Activated naive CD4-positive, alpha-beta T cell treated with Interleukin-2 at 50 U/mL for 16 hours (primary cell): ENCODE measurements around the gene ERN1.
A peak's percentile ranks its signal among the peaks of the same experiment; 100 is the strongest.

Experiments used
- DNase-seq: peaks from one replicate; pipeline ENCODE4 v3.0.0-alpha.2; 2020

Gene ERN1

DNA sequence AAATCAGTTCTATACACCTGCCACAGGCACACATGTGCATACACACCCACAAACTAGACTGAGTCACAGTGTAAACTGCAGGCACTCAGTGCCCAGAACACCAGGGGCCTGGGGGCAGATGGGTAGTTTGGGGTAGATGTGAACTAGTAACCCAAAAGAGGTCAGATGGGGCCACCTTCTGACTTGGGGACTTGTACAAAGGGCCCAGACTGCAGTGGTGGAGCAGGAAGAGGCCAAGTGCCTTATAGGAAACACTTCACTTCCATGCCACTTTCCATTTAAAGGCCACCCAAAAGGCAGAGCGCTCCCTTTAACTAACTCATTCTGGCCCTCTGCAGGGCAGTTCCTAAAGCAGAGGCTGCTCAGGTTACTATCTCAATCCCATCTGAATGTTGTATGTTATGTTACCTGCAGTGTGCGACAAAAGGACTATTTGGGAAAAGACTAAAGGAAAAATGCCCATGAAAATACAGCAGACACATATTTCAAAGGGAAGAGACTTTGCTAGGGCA lies 27.8 kb upstream of the ERN1 start:
- no peak for DNase-seq

DNA sequence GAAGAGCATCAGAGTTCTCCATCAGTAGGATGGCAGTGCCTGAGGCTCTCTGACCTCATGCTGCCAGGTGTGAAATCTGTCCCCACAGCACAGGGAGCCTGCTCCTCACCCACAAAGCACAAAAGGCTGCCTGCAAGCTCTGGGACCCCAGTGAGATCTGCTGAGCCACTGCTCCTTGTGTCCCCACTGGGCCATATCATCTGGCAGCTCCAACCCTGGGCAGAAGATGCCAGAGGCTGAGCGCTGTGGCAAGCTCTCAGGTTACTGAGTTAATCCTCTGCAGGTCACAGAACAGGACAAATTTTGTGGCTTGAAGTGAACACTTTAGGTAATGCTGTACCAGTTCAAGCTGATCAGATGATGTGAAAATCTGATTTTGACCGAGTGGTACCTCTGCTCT lies 26.7 kb upstream of the ERN1 start:
- no peak for DNase-seq

DNA sequence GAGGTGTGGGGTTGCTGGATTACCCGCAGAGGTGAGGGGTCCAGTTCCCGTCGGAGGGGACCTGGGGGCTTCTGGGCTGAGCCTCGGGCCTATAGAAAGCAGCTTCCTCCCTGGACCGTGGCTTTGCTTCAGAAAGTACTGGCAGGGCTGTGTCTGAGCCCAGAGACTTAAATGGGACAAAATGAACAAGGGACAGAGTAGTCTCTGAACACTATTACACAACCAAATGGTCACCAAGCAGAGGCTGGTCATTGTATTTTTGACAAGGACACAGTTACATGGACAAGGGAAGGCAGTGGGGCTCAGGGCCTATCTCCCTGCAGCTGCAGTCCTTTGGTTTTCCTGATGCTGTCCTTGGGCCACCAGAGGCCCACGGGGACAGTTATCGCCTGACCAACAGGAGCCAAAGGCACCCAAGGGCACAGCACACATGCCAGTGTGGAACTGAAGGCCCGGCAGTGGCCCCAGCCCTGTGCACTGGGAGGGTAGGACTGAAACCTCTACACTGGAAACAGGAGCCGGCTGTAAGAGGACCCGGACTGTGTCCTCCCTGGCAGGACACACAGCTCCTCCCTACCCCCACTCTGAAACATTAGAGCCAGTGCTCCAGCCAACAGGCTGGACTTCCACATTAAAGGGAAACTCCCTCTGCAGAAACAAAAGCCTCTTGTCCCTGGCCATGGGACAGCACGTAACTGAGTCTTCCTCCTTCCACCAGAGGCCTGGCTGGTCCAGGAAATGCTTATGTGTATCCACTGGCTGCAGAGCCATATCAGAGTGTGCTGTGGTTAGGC lies 26.0 kb upstream of the ERN1 start:
- DNase-seq, result no peak

DNA sequence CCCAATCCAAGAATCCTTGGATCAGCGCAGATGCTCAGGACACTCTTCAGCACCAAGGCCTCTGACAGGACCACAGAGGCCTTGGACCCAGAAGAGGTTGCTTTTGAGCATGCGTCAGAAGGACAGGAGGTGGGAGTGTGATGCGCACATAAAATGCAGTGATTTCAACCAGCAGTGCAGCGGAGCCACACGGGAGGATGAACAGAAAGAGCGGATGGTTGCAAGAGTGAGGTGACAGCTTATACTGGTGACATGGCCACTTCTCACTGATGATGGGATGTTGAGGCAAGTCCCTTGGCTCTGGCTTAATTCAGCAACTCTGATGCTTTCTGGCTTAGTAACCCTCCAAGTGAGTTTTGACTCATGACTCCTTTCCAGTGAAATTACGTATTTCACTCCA lies 25.2 kb upstream of the ERN1 start:
- no peak for DNase-seq

DNA sequence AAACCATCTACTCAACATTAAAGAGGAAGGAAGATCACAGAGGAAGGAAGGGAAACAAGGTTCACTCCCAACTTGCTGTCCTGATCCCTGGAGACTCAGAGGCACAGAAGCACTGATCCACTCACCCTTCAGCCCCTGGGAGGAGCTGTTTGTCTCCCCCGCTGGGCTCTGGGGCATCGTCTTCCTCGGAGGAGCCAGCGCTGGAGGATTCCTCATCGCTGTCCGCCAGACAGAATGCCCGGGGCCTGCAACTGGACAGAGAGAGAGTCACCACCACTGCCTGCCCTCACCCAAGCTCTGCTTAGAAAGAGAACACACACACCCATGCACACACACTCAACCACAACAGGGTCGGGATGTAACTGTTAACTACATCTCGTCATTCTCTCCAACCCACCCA lies 24.8 kb upstream of the ERN1 start:
- no peak for DNase-seq

DNA sequence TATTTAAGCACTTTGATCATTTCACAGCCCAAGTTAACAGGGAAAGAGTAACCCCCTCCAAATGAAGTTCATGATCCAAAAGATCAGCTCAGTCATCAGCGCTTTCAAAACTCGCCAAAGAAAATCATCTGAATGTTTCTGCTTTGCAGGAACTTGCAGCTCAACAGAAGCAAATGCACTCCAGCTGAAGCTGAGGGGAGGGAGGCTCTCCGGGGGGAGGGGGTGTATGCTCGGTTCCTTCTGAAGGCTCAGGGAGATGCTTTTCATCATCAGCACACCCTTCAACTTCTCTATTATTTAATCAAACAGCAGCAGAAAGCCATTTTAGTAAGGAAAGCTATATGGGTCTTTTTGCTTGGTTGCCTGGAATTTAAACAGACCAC lies 24.4 kb upstream of the ERN1 start:
- no peak for DNase-seq

DNA sequence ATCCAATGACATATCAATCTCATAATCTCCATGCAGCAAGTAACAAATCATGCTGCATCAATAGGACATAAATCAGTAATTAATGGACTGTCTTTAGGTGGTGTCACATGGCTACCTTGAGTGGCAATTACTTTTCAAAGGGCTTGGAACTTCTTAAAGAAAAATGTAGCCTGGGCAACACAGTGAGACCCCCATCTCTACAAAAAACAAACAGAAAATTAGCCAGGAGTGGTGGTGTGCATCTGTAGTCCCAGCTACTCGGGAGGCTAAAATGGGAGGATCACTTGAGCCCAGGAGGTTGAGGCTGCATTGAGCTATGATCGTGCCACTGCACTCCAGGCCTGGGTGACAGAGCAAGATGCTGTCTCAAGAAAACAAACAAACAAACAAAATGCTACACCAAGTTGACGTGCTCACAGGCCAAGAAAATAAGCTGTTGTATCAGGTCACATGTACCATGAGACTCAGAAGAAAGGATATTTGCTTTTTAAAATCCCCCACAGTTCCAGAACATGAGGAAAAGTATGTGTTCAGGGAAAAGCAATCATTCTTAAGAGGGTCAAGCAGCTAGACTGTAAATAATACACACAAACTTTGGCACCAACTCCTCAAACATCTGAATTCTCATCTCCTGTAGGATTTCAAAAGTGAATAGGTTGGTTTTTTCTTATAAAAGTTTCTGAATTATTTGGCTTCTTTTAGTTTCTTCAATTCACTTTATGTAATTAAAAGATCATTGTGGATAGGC lies 23.8 kb upstream of the ERN1 start:
- DNase-seq, result no peak

DNA sequence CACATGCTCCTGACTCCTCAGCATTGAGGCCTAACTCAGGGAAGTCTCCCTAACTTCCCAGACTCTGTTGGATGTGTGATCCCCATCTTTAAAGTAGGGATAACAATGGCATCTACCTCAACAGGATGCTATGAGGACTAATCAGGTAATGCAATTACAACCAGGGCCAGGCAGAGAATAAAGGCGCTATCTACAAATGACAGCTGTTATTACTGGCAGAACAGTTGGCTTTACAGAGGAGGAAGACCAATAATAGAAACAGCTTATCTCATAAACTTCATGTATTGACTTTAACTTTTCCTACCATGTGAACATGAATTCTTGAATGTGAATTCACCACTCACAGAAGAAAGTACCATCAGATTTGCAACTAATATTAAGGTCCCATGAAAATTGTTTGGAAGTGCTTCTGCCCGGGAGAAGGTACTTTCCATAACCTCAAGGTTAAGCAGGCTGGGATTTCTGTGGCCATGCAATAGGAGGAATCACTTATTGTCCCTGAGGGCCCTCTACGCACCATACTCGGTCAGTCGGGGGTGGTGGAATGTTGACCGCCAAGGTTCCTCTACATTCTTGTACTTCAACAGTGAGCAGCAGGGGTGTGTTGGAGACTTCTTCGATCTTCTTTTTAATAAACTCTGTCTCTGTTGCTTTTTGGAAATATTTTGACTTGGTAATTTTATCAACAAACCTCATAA lies 22.6 kb upstream of the ERN1 start:
- no peak for DNase-seq

DNA sequence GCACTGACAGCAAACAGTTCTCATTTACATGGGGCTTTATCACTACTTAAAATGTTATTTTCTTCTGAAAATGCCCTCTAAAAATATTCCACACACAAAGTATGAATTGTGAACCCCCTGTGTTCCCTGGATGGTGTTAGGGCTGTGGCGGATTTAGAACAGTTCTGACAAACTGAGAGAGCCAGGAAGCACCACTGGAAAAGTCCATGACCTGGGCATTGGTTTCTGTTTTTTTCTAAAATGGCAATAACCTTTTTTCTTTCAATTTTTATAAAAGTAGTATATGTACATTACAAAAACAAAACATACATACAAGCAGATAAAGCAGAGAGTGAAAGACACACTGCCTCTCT lies 21.0 kb upstream of the ERN1 start:
- DNase-seq, result no peak

DNA sequence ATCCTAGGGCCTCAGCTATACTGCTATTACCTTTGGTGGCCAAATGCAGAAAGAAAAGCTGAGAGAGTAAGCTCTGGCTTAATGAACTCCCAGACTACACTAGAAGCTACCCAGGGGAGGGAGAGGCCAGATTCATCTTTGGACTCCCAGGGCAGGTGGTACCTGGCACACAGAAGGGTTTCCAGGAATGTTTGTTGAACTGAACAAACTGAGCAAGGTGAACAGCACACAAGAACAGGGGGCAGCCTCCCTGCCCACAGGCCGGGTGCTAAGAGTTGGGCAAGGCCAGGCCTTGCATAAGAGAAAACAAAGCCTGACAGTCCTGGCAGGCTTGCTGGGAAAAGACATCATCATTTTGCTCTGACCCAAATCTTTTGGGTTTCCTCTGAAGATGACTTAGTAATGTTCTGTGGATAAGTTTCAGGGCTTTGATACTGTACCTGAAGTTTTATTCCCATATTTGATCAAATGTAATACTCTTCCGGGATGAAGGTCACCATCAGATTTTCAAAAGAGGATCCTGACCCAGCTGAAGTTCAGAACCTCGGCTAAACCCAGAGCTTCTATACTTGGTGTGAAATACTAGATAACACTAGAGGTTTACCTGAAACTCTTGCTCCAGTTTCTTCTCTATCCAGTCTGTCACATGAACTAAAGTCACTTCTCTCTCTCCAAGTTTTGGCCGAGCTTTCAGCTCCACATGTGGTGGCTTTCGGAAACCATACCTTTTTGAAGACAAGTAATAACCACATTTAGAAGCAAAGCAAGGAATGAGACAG lies 20.5 kb upstream of the ERN1 start:
- DNase-seq, result no peak

DNA sequence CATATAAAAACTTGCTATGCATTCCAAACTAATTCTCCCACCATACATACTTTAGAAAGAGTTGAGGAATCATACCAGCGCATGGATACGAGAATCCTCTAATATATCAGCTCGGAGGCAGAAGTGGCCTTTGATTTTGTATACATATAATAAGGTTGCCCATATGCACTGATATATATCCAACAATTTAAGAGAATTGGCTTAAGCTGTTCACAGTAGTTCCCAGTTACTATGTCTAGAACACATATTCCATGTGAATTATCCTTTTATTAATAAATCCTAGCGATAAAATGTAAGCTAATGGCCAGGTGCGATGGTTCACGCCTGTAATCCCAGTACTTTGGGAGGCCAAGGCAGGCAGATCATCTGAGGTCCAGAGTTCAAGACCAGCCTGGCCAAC lies 19.3 kb upstream of the ERN1 start:
- no peak for DNase-seq

DNA sequence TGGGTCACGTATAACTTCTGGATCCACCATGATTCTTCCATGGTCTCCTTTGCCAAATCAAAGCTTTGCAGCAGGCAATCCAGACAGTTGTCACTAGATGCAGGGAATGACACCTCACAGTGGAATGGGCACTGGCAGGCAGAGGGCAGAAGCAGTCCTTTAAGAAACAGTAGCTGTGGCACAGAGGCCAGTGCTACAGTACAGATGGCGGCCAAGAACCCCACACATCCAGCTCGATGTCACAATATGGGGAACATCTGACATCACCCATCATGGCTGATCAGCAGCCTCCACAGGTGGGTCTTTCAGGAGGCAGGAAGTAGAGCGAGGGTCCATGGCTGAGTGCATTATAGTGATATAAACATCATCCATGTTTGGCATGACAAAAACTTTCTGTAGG lies 18.8 kb upstream of the ERN1 start:
- no peak for DNase-seq

DNA sequence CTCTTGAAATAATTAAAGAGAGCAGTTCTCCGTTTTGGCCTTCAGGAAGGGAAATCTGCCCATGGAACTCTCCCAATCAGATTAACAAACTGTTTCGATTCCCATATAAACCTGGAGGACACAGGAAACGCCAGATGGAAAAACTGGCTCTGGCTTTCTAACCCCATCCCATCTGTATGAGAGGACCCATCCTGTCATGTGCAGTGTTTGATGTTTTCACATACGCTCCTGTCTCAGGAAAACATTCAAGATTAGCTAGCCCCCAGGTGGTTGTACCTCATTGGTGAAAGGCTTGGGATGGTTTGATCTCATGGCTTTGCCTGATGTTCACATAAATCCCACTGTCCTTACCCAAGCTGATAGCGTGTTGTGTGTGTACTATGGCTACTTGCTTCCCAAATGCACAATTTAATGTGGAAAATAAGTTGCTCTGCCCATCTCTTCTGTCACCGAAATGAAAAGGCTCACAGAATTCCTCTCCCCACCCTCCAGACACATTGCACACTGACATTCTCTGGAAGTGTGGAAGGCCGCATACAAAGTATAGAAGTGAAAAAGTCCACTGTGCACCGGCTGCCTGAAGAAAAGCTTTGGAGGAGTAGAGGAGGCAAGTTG lies 18.2 kb upstream of the ERN1 start:
- no peak for DNase-seq

DNA sequence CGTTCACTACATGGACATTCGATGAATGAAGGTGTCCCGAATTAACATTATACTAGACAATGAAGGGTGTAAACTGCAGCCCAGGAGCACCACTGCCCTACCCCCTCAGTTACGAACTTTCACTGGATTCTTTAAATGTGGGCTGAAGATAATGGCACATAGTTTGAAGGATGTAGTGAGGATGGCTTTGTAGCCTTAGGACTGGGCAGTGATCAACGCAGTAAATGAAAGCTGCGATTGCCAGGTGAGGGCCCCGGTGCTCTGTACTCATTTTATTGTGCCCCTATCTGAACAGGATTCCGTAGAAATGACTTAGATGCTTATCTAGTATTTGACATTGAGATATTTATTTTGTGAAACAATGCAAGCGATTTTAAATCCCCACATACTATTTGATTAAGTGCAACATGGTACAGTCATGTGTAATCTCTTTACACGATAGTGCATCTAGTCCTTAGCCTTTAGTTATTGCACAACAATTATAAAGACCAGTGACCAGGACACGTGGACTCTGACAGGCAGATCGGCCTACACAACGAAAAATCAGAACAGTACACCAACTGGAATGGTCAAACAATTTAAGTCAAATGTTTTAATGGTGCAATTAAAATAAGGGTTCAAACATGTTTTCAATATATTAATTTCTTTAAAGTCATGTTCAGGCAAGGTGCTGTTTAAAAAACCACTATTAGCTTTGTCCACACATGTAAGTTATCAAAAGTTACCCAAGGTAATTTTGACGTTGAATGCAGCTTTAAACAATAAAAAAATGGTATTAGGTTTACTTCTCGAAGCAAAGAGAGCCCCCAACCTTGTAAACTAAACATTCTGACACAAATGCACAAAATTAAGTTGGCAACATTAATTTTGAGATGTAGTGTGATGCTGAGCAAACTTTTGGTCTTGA lies 17.4 kb upstream of the ERN1 start:
- DNase-seq, result no peak

DNA sequence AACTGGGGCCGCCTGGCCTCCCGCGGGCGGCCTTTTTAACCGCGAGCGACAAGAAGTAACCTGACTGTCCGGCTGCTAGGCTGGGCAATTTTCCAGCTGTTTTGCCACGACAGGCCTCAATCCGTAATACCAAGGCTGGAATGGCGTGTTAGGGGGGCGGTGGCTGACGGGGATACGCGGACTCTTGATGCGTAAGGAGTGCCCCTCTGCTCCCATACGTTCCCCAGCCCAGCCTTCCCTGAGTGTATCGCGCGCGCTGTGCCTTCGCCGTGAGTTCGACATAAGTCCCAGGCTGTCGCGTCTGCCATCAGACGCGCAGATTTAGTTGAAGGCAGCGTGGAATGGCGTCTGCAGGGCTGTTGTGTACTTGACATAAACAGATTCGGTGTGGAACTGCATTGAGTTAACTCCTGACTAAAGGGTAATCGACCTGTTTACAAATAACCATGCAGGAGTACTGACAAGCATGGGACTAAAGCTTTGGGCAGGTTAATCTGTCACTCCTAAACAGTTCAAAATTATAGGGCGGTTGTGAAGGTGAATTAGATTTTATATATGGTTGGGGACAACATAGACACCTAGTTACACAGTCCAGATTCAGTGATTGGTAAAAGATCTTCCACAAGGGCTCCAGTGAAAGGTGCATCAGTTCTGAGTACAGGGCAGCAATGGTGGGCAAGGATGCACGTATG lies 16.6 kb upstream of the ERN1 start:
- peak; percentile 46 for DNase-seq

DNA sequence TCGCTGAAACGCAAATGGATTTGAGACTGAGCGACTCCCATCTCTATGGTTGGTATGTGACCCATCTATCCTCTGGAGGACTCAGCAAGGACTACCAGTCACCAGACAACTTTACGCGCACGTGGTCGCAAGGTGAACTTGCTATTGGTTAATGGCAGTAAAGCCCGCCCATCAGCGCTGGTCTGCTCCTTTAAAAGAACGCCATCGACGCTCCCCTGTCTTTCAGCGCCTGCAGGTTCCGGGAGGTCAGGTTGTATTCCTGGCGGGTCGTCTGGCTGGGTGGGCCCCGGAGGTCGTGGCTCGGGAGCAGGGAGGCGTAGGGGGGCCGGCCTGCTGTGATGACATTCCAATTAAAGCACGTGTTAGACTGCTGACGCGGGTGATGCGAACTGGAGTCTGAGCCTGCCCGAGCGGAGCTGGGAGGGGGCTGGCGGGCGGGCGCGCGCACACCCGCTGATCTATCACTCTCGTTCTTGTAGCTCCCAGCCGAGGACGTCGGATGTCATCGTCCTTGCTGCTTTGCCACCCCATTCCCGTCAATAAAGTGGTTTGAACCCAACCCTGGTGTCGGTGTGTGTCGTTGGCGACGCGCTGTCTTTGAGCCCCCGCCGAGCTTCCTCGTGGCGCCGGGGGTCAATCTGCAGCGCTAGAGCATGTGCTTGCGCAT lies 15.9 kb upstream of the ERN1 start:
- DNase-seq, result peak; percentile 94

DNA sequence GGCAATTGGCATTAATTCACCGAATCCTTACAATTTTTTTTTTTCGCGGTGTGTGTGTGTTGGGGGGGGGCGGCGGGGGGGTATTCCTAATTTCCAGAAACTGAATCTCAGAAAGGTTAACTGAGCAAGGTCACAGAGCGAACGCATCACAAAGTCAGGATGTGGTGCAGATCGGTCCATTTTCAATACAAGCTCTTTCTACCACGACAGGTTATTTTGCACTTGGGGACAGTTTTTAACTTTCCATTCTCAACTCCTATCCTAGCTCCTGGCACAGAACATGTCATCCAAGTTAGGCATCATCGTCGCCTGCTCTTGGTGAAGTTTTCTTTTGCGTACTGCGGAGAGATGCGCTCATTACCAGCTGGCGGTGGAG lies 15.4 kb upstream of the ERN1 start:
- no peak for DNase-seq

DNA sequence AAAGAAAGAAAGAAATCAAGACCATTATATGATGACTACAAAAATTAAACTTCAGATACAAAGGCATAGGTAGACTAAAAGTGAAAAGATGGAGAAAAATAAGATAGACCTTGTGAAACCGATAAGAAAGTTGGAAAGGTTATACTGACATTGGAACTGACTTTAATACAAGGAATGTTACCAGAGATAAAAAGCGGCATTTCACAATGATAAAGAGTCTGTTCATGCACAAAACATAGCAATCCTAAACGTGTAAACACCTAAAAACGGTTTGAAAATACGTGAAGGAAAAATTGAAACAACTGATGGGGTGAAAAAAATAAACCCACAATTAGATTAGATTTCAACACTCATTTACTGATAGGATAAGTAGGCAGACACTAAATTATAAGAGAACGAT lies 9.6 kb upstream of the ERN1 start:
- DNase-seq, result no peak

DNA sequence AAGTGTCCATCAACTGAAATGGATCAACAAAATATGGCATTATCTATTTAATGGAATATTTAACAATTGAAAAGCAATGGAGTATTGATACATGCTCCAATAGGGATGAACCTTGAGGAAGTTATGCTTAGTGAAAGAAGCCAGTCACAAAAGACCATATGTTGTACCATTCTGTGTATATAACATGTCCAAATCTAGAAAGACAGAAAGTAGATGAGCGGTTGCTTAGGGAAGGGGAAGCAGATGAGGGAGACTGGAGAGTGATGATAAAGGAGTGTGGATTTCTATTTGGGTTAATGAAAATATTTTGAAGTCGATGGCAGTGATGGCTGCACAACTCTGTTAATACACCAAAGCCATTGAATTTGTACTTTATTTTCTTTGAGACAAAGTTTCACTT lies 8.5 kb upstream of the ERN1 start:
- DNase-seq, result no peak

DNA sequence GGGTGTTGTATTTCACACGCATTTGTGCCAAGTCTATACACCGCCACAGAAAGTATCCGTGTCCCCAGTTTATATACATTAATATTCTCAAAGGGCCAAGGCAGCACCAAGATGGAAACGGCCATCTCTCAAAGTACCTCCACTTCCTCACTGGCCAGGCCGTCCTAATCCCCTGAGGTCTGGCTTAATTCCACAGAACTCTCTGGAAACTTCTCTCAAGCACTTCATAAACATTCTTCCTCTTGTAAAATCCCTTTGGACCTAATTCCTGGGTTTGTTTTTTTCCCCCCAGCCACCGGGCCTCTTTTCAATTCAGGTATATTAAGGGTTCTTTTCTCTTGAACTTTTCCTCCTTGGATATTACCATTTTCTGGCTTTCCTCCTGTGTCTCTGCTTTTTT lies 5.1 kb upstream of the ERN1 start:
- DNase-seq, result no peak
